ENCODE data around the gene CORO1A.

DNA sequence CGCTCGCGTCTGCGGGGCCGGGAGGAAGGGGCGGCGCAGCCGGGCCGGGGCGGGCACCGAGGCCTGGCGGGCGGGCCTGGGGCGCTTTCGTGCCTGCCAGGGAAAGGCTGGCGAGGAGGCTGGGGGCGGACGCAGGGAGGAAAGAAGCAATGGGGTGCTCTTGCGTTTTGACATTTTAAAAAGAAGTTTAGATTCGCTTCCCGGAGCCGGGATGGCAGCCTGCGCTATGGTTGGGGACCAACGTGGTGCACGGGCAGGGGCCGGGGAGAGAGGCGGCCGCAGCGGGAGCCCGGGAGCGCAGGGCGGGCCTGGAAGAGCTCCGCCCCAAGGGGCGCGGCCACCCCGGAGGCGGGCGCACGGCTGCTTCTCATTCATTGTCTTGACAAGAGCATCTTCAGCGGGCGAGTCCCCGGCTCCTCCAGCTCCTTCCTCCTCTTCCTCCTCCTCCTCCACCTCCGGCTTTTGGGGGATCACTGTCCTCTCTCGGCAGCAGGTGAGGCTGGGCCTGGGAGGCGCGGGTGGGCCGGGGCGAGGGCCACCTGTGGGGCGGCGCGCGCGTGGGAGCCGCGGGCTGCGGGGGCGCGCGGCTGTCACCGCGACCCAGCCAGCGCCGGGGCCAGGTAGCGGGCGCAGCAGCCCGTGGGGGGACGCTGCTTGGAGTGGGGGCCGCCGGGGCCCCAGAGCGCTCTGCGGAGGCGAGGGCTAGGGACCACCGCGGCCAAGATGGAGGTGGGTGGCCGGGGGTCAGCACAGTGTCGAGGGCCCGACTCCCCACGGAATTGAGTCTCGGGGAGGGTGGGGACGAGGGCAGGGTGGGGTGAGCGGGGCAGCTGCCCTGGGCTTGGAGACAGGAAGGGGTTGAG is at the start of gene CORO1A:
- TF ChIP-seq, protein P1, sequence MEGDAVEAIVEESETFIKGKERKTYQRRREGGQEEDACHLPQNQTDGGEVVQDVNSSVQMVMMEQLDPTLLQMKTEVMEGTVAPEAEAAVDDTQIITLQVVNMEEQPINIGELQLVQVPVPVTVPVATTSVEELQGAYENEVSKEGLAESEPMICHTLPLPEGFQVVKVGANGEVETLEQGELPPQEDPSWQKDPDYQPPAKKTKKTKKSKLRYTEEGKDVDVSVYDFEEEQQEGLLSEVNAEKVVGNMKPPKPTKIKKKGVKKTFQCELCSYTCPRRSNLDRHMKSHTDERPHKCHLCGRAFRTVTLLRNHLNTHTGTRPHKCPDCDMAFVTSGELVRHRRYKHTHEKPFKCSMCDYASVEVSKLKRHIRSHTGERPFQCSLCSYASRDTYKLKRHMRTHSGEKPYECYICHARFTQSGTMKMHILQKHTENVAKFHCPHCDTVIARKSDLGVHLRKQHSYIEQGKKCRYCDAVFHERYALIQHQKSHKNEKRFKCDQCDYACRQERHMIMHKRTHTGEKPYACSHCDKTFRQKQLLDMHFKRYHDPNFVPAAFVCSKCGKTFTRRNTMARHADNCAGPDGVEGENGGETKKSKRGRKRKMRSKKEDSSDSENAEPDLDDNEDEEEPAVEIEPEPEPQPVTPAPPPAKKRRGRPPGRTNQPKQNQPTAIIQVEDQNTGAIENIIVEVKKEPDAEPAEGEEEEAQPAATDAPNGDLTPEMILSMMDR (IDR thresholded peaks at IDR 0.05), result no peak
- no peak for TF ChIP-seq POLR2A (IDR thresholded peaks at IDR 0.05)

Data from lower leg skin (tissue), 3 donors.